GM06990 (cell line): ENCODE measurements around the gene SLC24A5.

Experiments
- DNase-seq: peaks from one replicate; pipeline ENCODE4 v3.0.0-alpha.2; 2011; ENCODE audit not compliant: insufficient read length; ENCODE audit errors: extremely low read depth
- H3K27me3 ChIP-seq: replicated peaks from 2 replicates; pipeline ENCODE4 v1.6.0; 2011; ENCODE audit warnings: low read length; ENCODE audit not compliant: control insufficient read depth, insufficient read depth
- H3K36me3 ChIP-seq: 2 replicates; pipeline ENCODE4 v1.5.1; 2011; ENCODE audit warnings: low read length; ENCODE audit not compliant: control insufficient read depth, insufficient read depth
- H3K4me3 ChIP-seq: replicated peaks from 2 replicates; pipeline ENCODE4 v1.5.1; 2011; ENCODE audit warnings: low read depth, mild to moderate bottlenecking, control low read depth, low read length
- CTCF ChIP-seq: IDR thresholded peaks from 2 replicates; pipeline ENCODE4 v1.5.1; 2011; ENCODE audit warnings: low read length, control low read depth, mild to moderate bottlenecking, inconsistent platforms; ENCODE audit not compliant: insufficient read depth, poor library complexity, severe bottlenecking

Gene SLC24A5

GRCh38 chr15:48109212-48109611, 11.6 kb upstream of the SLC24A5 start:
- no peak for DNase-seq
- H3K36me3 ChIP-seq: no peaks in the 10 kb centered on the region; the same call in 1 of the 2 replicates
- TF ChIP-seq CTCF: no peak
- H3K4me3 ChIP-seq: no peak overlapping the region
- no peaks in the 10 kb centered on the region; the same call in none of the 2 replicates for H3K27me3 ChIP-seq

GRCh38 chr15:48109856-48110531, 10.8 kb upstream of the SLC24A5 start:
- DNase-seq: no peak
- no peaks in the 10 kb centered on the region; the same call in none of the 2 replicates for H3K27me3 ChIP-seq
- no peaks in the 10 kb centered on the region; the same call in 1 of the 2 replicates for H3K36me3 ChIP-seq
- H3K4me3 ChIP-seq: no peak overlapping the region
- TF ChIP-seq CTCF: no peak

- Histone ChIP-seq H3K36me3 (no peaks in the 10 kb centered on the region; the same call in 1 of the 2 replicates), H3K27me3 (no peaks in the 10 kb centered on the region; the same call in none of the 2 replicates), H3K4me3 (no peak overlapping the region)
- peak; percentile 54 for TF ChIP-seq CTCF
- no peak for DNase-seq
Measured at GRCh38 chr15:48112242-48112641, 8.5 kb upstream of the SLC24A5 start.

GRCh38 chr15:48119277-48119676, 1.5 kb upstream of the SLC24A5 start:
- H3K36me3 ChIP-seq: no peaks in the 10 kb centered on the region
- no peak for TF ChIP-seq CTCF
- DNase-seq: no peak
- no peaks in the 10 kb centered on the region; the same call in 1 of the 2 replicates for H3K27me3 ChIP-seq
- no peak overlapping the region for H3K4me3 ChIP-seq

- Histone ChIP-seq H3K27me3 (no peaks in the 10 kb centered on the region; the same call in 1 of the 2 replicates), H3K4me3 (no peak overlapping the region), H3K36me3 (no peaks in the 10 kb centered on the region)
- no peak for TF ChIP-seq CTCF
- DNase-seq: no peak
Measured at GRCh38 chr15:48121849-48122248, 1.1 kb downstream of the SLC24A5 start.
